Lung (tissue), 12 donors: ENCODE measurements around the gene MTA1. TPM values are rescaled to one million over a fixed set of nuclear protein-coding genes. Genes with fewer than 3 reads are reported as not detected.

Experiments used
- ATAC-seq: fragments of 200-7000 bp; cut with Tn5 transposase; one replicate; pipeline ENCODE4 v1.9.1; 2020; ENCODE audit warnings: moderate number of reproducible peaks; ENCODE audit not compliant: insufficient read depth, low FRiP score
- DNase-seq, 3 donors: peaks; one replicate each; pipeline ENCODE4 v3.0.0-alpha.2; 2013 to 2017
- H3K27ac ChIP-seq, 2 donors: one replicate each; pipeline ENCODE4 v1.5.1; 2013; ENCODE audit warnings: mild to moderate bottlenecking in 2 of 2, moderate library complexity in 2 of 2, control low read depth in 1 of 2, inconsistent platforms in 1 of 2, low read depth in 1 of 2, low read length in 1 of 2
- H3K27me3 ChIP-seq, 3 donors: one replicate each; pipeline ENCODE4 v1.5.1; 2013; ENCODE audit warnings: low read length in 2 of 3; ENCODE audit not compliant: control insufficient read depth in 3 of 3, insufficient read depth in 3 of 3
- H3K36me3 ChIP-seq, 4 donors: one replicate each; pipeline ENCODE4 v1.5.1; 2013; ENCODE audit warnings: low read length in 4 of 4, mild to moderate bottlenecking in 1 of 4, moderate library complexity in 1 of 4; ENCODE audit not compliant: control insufficient read depth in 4 of 4, insufficient read depth in 4 of 4
- H3K4me1 ChIP-seq, 5 donors: one replicate each; pipeline ENCODE4 v1.5.1; 2013; ENCODE audit warnings: low read length in 5 of 5, mild to moderate bottlenecking in 2 of 5, moderate library complexity in 1 of 5; ENCODE audit not compliant: control insufficient read depth in 5 of 5, insufficient read depth in 5 of 5
- H3K4me3 ChIP-seq: one replicate; pipeline ENCODE4 v1.5.1; 2013; ENCODE audit warnings: mild to moderate bottlenecking, control low read depth, moderate library complexity
- H3K9ac ChIP-seq, 2 donors: one replicate each; pipeline ENCODE4 v1.5.1; 2013; ENCODE audit warnings: low read length in 2 of 2, control low read depth in 1 of 2; ENCODE audit not compliant: insufficient read depth in 1 of 2
- H3K9me3 ChIP-seq, 4 donors: one replicate each; pipeline ENCODE4 v1.5.1; 2013; ENCODE audit warnings: low read length in 3 of 4, mild to moderate bottlenecking in 1 of 4, moderate library complexity in 1 of 4; ENCODE audit not compliant: control insufficient read depth in 4 of 4, insufficient read depth in 3 of 4
- WGBS, 2 donors: extraction: QIAGEN DNeasy Blood & Tissue Kit; methylation state at CpG; one replicate each; pipeline ENCODE4 v1.1.7; 2013; 5-methylcytosine and 5-hydroxymethylcytosine counted together
- polyA plus RNA-seq, 2 donors: library from polyadenylated mRNA; stranded (reverse); fragments of 200-250 nt; gene quantifications; one replicate each; pipeline ENCODE4 v1.2.1, GENCODE V29; 2013
- total RNA-seq, 2 donors: library from RNA; depleted of rRNA in 1 of 2; stranded (reverse); fragments of >200 nt in 1 of 2; gene quantifications; one replicate each; pipeline ENCODE4 v1.2.1, GENCODE V29; 2014 to 2021
- TF ChIP-seq, protein P1 (sequence below): IDR thresholded peaks from 2 replicates; pipeline ENCODE4 v1.5.1; 2012; ENCODE audit warnings: mild to moderate bottlenecking; ENCODE audit errors: control extremely low read depth, extremely low read depth
- donor health status: control.
- donor health status: control.
- donor health status: Bipolar disorder and iron deficiency.
- donor health status: healthy.
- donor health status: DM: yes; HTN: yes; CAD: no.

The MTA1 gene
- total and polyA plus RNA-seq, 4 donors: 40.2 to 113 (median 63.6) TPM

- TF ChIP-seq, protein P1, sequence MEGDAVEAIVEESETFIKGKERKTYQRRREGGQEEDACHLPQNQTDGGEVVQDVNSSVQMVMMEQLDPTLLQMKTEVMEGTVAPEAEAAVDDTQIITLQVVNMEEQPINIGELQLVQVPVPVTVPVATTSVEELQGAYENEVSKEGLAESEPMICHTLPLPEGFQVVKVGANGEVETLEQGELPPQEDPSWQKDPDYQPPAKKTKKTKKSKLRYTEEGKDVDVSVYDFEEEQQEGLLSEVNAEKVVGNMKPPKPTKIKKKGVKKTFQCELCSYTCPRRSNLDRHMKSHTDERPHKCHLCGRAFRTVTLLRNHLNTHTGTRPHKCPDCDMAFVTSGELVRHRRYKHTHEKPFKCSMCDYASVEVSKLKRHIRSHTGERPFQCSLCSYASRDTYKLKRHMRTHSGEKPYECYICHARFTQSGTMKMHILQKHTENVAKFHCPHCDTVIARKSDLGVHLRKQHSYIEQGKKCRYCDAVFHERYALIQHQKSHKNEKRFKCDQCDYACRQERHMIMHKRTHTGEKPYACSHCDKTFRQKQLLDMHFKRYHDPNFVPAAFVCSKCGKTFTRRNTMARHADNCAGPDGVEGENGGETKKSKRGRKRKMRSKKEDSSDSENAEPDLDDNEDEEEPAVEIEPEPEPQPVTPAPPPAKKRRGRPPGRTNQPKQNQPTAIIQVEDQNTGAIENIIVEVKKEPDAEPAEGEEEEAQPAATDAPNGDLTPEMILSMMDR: no peak
- no peak overlapping the region for H3K27ac ChIP-seq
- H3K4me1 ChIP-seq: peaks cover 0 to 19% (median 0%) of the 10 kb centered on the region in 5 donors
- peaks cover 0 to 3% (median 0%) of the 10 kb centered on the region in 4 donors for H3K9me3 ChIP-seq
- H3K4me3 ChIP-seq: no peak overlapping the region
- H3K27me3 ChIP-seq: peaks cover 0 to 6% (median 4%) of the 10 kb centered on the region in 3 donors
- H3K9ac ChIP-seq: no peak overlapping the region
- DNase-seq (no peak), ATAC-seq (no peak)
- 95 to 99% methylated on average over 2 of the region's 2 CpGs for WGBS, 2 donors
- no peaks in the 10 kb centered on the region for H3K36me3 ChIP-seq
Observed at GRCh38 chr14:105413544-105413886, 6.1 kb upstream of the MTA1 start.

- Histone ChIP-seq H3K9ac (no peak overlapping the region), H3K27ac (peak overlapping the region in 1 of 2 donors; percentile 74)
Observed at GRCh38 chr14:105414456-105415371, 4.9 kb upstream of the MTA1 start.

GRCh38 chr14:105415481-105416428, 3.9 kb upstream of the MTA1 start:
- TF ChIP-seq, protein P1: no peak
- Histone ChIP-seq H3K9me3 (peaks cover 0 to 3% (median 0%) of the 10 kb centered on the region in 4 donors), H3K4me3 (no peak overlapping the region), H3K36me3 (no peaks in the 10 kb centered on the region), H3K4me1 (peaks cover 0 to 31% (median 3%) of the 10 kb centered on the region in 5 donors), H3K27me3 (peaks cover 0 to under 1% (median 0%) of the 10 kb centered on the region in 3 donors), H3K27ac (peak overlapping the region in 1 of 2 donors; percentile 74), H3K9ac (no peak overlapping the region)
- ATAC-seq (no peak), DNase-seq (no peak)
- 91 to 92% methylated on average over 25 of the region's 25 CpGs for WGBS, 2 donors

More at GRCh38 chr14:105414456-105415371, 4.9 kb upstream of the MTA1 start:
- WGBS, 2 donors: 6 to 11% methylated on average over 79 of the region's 79 CpGs
- Histone ChIP-seq H3K27me3 (peaks cover 0 to 6% (median 4%) of the 10 kb centered on the region in 3 donors), H3K4me1 (peaks cover 0 to 29% (median 3%) of the 10 kb centered on the region in 5 donors), H3K36me3 (no peaks in the 10 kb centered on the region), H3K4me3 (peak overlapping the region; percentile 43), H3K9me3 (peaks cover 0 to 3% (median 0%) of the 10 kb centered on the region in 4 donors)
- DNase-seq (peak; percentile 76 to 79 (median 77)), ATAC-seq (peak; percentile 83)
- TF ChIP-seq, protein P1: peak; percentile 33
